Activated CD4-positive, alpha-beta T cell treated with anti-CD3 and anti-CD28 coated beads, Interleukin-2, amount 10 ng/mL, durations not matched to agents 7 days and 5 days (primary cell): Measurements from ENCODE around the gene GLI1. TPM values are rescaled to one million over a fixed set of nuclear protein-coding genes. Genes with fewer than 3 reads are reported as not detected.
A peak's percentile ranks its signal among the peaks of the same experiment; 100 is the strongest.

ENCODE experiments used
- CTCF ChIA-PET: fragments of 350-600 bp; sonication (Branson Sonifier 250); formaldehyde crosslinking; loops from one replicate; lab custom pipeline; 2021; ENCODE audit warnings: antibody characterized with exemption; lab: Charles Lee
- POLR2A ChIA-PET: fragments of 350-600 bp; sonication (Branson Sonifier 250); formaldehyde crosslinking; loops from one replicate; lab custom pipeline; 2021; ENCODE audit warnings: antibody characterized with exemption; lab: Charles Lee
- DNase-seq: peaks from one replicate; pipeline ENCODE4 v3.0.0-alpha.2; 2020
- H3K27ac Mint-ChIP-seq: one replicate; pipeline ENCODE4 v1.8.0; 2021; ENCODE audit warnings: mild to moderate bottlenecking, moderate library complexity, mixed read lengths
- H3K27me3 Mint-ChIP-seq: one replicate; pipeline ENCODE4 v1.8.0; 2021; ENCODE audit warnings: mixed read lengths
- H3K36me3 Mint-ChIP-seq: one replicate; pipeline ENCODE4 v1.8.0; 2021; ENCODE audit warnings: low read depth, mixed read lengths
- H3K4me1 Mint-ChIP-seq: one replicate; pipeline ENCODE4 v1.8.0; 2021; ENCODE audit warnings: mixed read lengths
- H3K4me3 Mint-ChIP-seq: one replicate; pipeline ENCODE4 v1.8.0; 2021; ENCODE audit warnings: mild to moderate bottlenecking, moderate library complexity, mixed read lengths
- H3K9me3 Mint-ChIP-seq: one replicate; pipeline ENCODE4 v1.8.0; 2021; ENCODE audit warnings: mixed read lengths
- total RNA-seq, 2 experiments: library from RNA; stranded (reverse); gene quantifications; one replicate each; pipeline ENCODE4 v1.2.3, GENCODE V29; 2021

The GLI1 gene
- total RNA-seq, 2 experiments from 2014 or later, result 0.52 to 0.94 TPM

- peaks cover 10% of the 10 kb centered on the region for H3K27me3 Mint-ChIP-seq
- DNase-seq, result peak; percentile 70
- H3K9me3 Mint-ChIP-seq, result no peaks in the 10 kb centered on the region
- peak overlapping the region; percentile 35 for H3K4me3 Mint-ChIP-seq
- peaks cover 34% of the 10 kb centered on the region for H3K4me1 Mint-ChIP-seq
- ChIA-PET POLR2A (no interaction called here), CTCF (interaction anchor here (0.6 to 5.0 kb wide), 11 partner anchors 12 to 214 kb away, joined by 3 to 31 read pairs (median 5); partner anchors contain the start of gene B4GALNT1)
- no peaks in the 10 kb centered on the region for H3K36me3 Mint-ChIP-seq
- peak overlapping the region; percentile 14 for H3K27ac Mint-ChIP-seq
These were observed 3.4 kb upstream of the GLI1 start for GRCh38 chr12:57456145-57456700.

DNA sequence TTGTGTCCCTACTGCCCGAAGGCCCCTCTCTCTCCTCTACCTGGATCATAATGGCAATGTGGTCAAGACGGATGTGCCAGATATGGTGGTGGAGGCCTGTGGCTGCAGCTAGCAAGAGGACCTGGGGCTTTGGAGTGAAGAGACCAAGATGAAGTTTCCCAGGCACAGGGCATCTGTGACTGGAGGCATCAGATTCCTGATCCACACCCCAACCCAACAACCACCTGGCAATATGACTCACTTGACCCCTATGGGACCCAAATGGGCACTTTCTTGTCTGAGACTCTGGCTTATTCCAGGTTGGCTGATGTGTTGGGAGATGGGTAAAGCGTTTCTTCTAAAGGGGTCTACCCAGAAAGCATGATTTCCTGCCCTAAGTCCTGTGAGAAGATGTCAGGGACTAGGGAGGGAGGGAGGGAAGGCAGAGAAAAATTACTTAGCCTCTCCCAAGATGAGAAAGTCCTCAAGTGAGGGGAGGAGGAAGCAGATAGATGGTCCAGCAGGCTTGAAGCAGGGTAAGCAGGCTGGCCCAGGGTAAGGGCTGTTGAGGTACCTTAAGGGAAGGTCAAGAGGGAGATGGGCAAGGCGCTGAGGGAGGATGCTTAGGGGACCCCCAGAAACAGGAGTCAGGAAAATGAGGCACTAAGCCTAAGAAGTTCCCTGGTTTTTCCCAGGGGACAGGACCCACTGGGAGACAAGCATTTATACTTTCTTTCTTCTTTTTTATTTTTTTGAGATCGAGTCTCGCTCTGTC, 2.7 kb upstream of the GLI1 start:
- Mint-ChIP-seq H3K4me1 (peaks cover 39% of the 10 kb centered on the region), H3K27me3 (peaks cover 15% of the 10 kb centered on the region), H3K9me3 (no peaks in the 10 kb centered on the region), H3K27ac (peak overlapping the region; percentile 46), H3K4me3 (no peak overlapping the region), H3K36me3 (no peaks in the 10 kb centered on the region)
- CTCF ChIA-PET, result interaction anchor here (1.5 to 5.0 kb wide), 6 partner anchors 10 to 218 kb away, joined by 6 to 31 read pairs (median 12); no protein-coding TSS in a partner anchor
- POLR2A ChIA-PET, result no interaction called here
- no peak for DNase-seq

DNA sequence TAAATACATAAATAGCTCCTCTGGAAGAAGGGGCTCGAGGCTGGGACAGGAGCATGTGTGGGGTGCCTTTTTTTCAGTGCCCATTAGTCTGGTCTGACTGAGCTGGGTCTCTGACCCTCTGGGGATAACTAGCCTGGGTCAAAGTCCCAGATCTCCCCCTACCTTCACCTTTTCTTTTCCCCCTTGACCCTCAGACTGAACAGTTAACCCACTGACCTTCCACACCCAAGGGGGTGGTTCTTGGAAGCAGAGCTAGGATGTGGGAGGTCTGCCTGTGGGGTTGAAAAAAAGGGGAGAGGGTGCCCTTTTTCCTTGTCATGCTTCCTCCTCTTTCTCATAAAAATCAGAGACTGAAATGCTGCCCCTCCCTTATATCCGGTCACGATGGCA, 925 bp upstream of the GLI1 start:
- H3K27ac Mint-ChIP-seq, result peak overlapping the region; percentile 95
- H3K4me3 Mint-ChIP-seq, result peak overlapping the region; percentile 89
- DNase-seq, result no peak
- ChIA-PET POLR2A (no interaction called here), CTCF (interaction anchor here (0.5 to 2.9 kb wide), 59 partner anchors 8 to 1129 kb away, joined by 3 to 28 read pairs (median 4); partner anchors contain the start of genes ARHGAP9, B4GALNT1, INHBC and OS9)
- peaks cover 19% of the 10 kb centered on the region for H3K27me3 Mint-ChIP-seq
- H3K4me1 Mint-ChIP-seq, result peaks cover 52% of the 10 kb centered on the region
- H3K9me3 Mint-ChIP-seq, result no peaks in the 10 kb centered on the region
- no peaks in the 10 kb centered on the region for H3K36me3 Mint-ChIP-seq

GRCh38 chr12:57459055-57459749, 383 bp upstream of the GLI1 start:
- peaks cover 56% of the 10 kb centered on the region for H3K4me1 Mint-ChIP-seq

DNA sequence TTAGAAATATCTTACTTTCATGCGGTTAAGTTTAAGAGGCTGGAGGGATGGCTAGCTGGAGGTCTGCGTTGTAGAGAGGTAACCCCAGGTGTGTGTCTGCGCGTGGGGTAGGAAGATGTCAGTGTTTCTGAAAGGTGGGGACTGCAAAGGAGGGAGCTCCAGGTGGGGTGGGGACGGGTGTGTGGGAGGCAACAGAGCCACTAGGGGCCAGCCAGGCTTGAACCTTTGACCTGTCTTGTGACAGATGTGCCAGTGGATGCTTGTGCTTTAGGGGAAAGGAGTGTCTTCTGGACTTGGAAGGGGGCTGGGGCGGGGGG, 841 bp downstream of the GLI1 start:
- H3K4me3 Mint-ChIP-seq, result peak overlapping the region; percentile 59
- H3K27me3 Mint-ChIP-seq, result peaks cover 19% of the 10 kb centered on the region
- H3K27ac Mint-ChIP-seq, result peak overlapping the region; percentile 31
- CTCF ChIA-PET, result interaction anchor here (0.5 to 2.9 kb wide), 5 partner anchors 10 to 247 kb away, joined by 3 to 22 read pairs (median 3); no protein-coding TSS in a partner anchor
- no peaks in the 10 kb centered on the region for H3K9me3 Mint-ChIP-seq
- no peaks in the 10 kb centered on the region for H3K36me3 Mint-ChIP-seq
- POLR2A ChIA-PET, result no interaction called here
- DNase-seq, result no peak
- peaks cover 59% of the 10 kb centered on the region for H3K4me1 Mint-ChIP-seq

More at GRCh38 chr12:57459055-57459749, 383 bp upstream of the GLI1 start:
- DNase-seq, result peak; percentile 95
- POLR2A ChIA-PET, result no interaction called here
- Mint-ChIP-seq H3K4me3 (peak overlapping the region; percentile 89), H3K36me3 (no peaks in the 10 kb centered on the region), H3K27ac (peak overlapping the region; percentile 95), H3K27me3 (peaks cover 19% of the 10 kb centered on the region), H3K9me3 (no peaks in the 10 kb centered on the region)
- CTCF ChIA-PET, result interaction anchor here (0.5 to 2.9 kb wide), 59 partner anchors 9 to 440 kb away, joined by 3 to 28 read pairs (median 4); partner anchors contain the start of genes ARHGAP9, B4GALNT1, INHBC and MBD6

GRCh38 chr12:57460841-57461275, 1.3 kb downstream of the GLI1 start:
- peaks cover 55% of the 10 kb centered on the region for H3K4me1 Mint-ChIP-seq
- ChIA-PET POLR2A (no interaction called here), CTCF (interaction anchor here (1.0 to 3.7 kb wide), 5 partner anchors 8 to 247 kb away, joined by 3 to 27 read pairs (median 4); no protein-coding TSS in a partner anchor)
- H3K36me3 Mint-ChIP-seq, result no peaks in the 10 kb centered on the region
- H3K4me3 Mint-ChIP-seq, result peak overlapping the region; percentile 76
- H3K9me3 Mint-ChIP-seq, result no peaks in the 10 kb centered on the region
- DNase-seq, result no peak
- peaks cover 19% of the 10 kb centered on the region for H3K27me3 Mint-ChIP-seq
- no peak overlapping the region for H3K27ac Mint-ChIP-seq

GRCh38 chr12:57461276-57461916, 1.8 kb downstream of the GLI1 start:
- H3K4me1 Mint-ChIP-seq, result peaks cover 51% of the 10 kb centered on the region
- no peak overlapping the region for H3K27ac Mint-ChIP-seq
- H3K9me3 Mint-ChIP-seq, result no peaks in the 10 kb centered on the region
- POLR2A ChIA-PET, result no interaction called here
- H3K36me3 Mint-ChIP-seq, result no peaks in the 10 kb centered on the region
- peaks cover 19% of the 10 kb centered on the region for H3K27me3 Mint-ChIP-seq
- H3K4me3 Mint-ChIP-seq, result peak overlapping the region; percentile 76
- CTCF ChIA-PET, result interaction anchor here (1.2 to 3.7 kb wide), 7 partner anchors 8 to 248 kb away, joined by 3 to 27 read pairs (median 4); partner anchors contain the start of gene ARHGAP9
- DNase-seq, result no peak

- no peak for DNase-seq
- POLR2A ChIA-PET, result no interaction called here
- CTCF ChIA-PET, result interaction anchor here (0.5 to 3.7 kb wide), 7 partner anchors 9 to 219 kb away, joined by 3 to 27 read pairs (median 3); partner anchors contain the start of gene ARHGAP9
- Mint-ChIP-seq H3K4me3 (peak overlapping the region; percentile 76), H3K27ac (no peak overlapping the region), H3K27me3 (peaks cover 19% of the 10 kb centered on the region), H3K9me3 (no peaks in the 10 kb centered on the region), H3K36me3 (no peaks in the 10 kb centered on the region), H3K4me1 (peaks cover 52% of the 10 kb centered on the region)
These were observed 2.3 kb downstream of the GLI1 start for GRCh38 chr12:57461917-57462250.

DNA sequence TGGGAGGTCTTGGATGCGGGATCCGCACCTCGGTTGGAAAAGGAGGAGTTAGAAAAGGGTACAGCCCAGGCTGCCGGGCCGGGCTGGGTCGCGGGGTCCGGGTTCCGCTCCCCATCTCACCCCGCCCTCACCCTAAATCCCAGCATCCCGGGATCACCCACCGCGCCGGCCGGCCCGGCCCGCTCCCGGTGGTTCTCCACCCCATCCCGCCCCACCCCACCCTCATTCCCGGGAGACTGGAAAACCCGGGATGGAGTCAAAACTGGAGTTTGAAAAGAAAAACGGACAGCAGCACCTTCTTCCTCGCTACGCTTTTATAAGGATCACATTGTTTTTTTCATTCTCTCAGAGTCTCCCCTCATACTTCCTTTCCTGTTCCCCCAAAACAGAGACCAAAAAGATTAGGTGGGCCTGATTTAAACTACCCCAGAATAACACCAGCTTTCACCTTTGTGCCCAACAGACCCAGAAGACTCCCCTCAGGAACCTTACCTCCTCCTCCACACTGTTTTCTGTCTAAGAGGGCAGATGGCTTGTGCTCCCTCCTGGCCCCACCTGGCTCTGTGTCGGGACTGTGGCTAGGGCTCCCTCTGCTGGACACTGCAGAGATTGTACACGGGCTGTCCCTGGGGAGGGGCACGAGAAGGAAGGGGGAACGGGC, 2.8 kb downstream of the GLI1 start:
- peak overlapping the region; percentile 76 for H3K4me3 Mint-ChIP-seq
- DNase-seq, result peak; percentile 92
- ChIA-PET CTCF (interaction anchor here (0.5 to 3.7 kb wide), 10 partner anchors 9 to 220 kb away, joined by 3 to 27 read pairs (median 4); partner anchors contain the start of gene ARHGAP9), POLR2A (interaction anchor here (0.6 kb wide), 1 partner anchor 211 kb away, joined by 3 read pairs; the partner anchor contains the start of gene STAC3)
- H3K27me3 Mint-ChIP-seq, result peaks cover 19% of the 10 kb centered on the region
- H3K9me3 Mint-ChIP-seq, result no peaks in the 10 kb centered on the region
- peak overlapping the region; percentile 54 for H3K27ac Mint-ChIP-seq
- peaks cover 55% of the 10 kb centered on the region for H3K4me1 Mint-ChIP-seq
- peaks cover 4% of the 10 kb centered on the region for H3K36me3 Mint-ChIP-seq

- Mint-ChIP-seq H3K4me1 (peaks cover 55% of the 10 kb centered on the region), H3K36me3 (peaks cover 8% of the 10 kb centered on the region), H3K27me3 (peaks cover 19% of the 10 kb centered on the region), H3K9me3 (no peaks in the 10 kb centered on the region), H3K4me3 (peak overlapping the region; percentile 76), H3K27ac (peak overlapping the region; percentile 54)
- ChIA-PET POLR2A (interaction anchor here (0.6 kb wide), 1 partner anchor 212 kb away, joined by 3 read pairs; the partner anchor contains the start of gene STAC3), CTCF (interaction anchor here (0.6 to 3.7 kb wide), 9 partner anchors 10 to 198 kb away, joined by 3 to 27 read pairs (median 4); partner anchors contain the start of gene ARHGAP9)
- no peak for DNase-seq
These were observed 3.3 kb downstream of the GLI1 start for GRCh38 chr12:57462912-57463253.

DNA sequence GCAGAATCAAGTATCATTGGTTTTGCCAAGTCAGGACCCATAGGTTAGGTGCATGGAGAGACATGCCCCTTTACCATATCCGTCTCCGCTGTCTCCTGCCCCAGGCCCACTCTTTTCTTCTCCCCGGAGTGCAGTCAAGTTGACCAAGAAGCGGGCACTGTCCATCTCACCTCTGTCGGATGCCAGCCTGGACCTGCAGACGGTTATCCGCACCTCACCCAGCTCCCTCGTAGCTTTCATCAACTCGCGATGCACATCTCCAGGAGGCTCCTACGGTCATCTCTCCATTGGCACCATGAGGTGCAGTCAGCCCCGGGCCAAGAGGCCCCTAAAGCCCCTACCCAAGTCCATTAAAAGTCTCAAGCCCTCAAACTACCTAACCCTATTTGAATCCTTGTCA, 5.0 kb downstream of the GLI1 start:
- Mint-ChIP-seq H3K27ac (no peak overlapping the region), H3K27me3 (peaks cover 19% of the 10 kb centered on the region), H3K9me3 (no peaks in the 10 kb centered on the region), H3K4me3 (no peak overlapping the region), H3K4me1 (peaks cover 42% of the 10 kb centered on the region), H3K36me3 (peaks cover 15% of the 10 kb centered on the region)
- ChIA-PET CTCF (interaction anchor here (0.6 to 3.7 kb wide), 3 partner anchors 11 to 251 kb away, joined by 3 to 27 read pairs (median 3); no protein-coding TSS in a partner anchor), POLR2A (no interaction called here)
- no peak for DNase-seq
